GM12801 (cell line): ENCODE results near the gene WNT9B.

Experiments used
- TF ChIP-seq, protein P1 (sequence below): IDR thresholded peaks from one replicate; pipeline ENCODE4 v1.5.1; 2011; ENCODE audit warnings: control low read depth; ENCODE audit not compliant: insufficient read length; ENCODE audit errors: extremely low read depth

The WNT9B gene

DNA sequence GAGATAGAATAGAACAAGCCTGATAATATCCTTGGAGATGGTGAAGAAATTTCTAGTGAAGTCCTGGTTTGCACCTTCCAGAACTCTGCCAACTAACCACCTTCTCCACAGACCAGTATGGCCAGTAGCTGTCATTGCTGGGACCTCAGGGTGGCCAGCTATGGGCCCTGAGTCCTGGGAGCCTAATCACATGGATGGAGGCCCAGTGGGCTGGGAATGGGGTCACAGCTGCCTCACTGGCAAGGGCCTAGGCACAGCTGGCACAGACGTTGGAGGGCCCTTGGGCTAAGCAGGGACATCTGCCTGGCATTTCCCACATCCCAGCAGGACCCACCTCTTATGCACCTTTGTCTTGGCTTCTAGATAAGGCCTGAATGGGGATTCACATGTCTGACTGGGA is 25.3 kb upstream of the WNT9B start:
- TF ChIP-seq, protein P1, sequence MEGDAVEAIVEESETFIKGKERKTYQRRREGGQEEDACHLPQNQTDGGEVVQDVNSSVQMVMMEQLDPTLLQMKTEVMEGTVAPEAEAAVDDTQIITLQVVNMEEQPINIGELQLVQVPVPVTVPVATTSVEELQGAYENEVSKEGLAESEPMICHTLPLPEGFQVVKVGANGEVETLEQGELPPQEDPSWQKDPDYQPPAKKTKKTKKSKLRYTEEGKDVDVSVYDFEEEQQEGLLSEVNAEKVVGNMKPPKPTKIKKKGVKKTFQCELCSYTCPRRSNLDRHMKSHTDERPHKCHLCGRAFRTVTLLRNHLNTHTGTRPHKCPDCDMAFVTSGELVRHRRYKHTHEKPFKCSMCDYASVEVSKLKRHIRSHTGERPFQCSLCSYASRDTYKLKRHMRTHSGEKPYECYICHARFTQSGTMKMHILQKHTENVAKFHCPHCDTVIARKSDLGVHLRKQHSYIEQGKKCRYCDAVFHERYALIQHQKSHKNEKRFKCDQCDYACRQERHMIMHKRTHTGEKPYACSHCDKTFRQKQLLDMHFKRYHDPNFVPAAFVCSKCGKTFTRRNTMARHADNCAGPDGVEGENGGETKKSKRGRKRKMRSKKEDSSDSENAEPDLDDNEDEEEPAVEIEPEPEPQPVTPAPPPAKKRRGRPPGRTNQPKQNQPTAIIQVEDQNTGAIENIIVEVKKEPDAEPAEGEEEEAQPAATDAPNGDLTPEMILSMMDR, result no peak

DNA sequence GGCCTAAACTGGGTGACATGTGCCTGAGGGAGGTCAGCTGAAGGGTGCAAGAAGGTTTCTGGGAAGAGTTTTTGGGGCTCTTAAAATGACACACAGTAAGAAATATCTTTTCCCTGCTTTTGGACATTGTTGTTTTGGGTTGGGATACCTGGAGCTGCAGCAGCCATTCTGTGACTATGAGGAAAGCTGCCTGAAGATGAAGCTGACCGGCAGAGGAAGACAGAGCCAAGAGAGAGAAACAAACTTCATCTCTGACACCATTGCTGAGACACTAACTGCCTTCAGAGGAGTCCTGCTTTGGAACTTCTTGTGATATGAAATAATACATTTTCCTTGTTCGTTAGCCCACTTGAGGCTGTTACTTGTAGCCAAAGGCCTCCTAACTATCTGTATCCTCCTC is 24.1 kb upstream of the WNT9B start:
- TF ChIP-seq, protein P1, result no peak

DNA sequence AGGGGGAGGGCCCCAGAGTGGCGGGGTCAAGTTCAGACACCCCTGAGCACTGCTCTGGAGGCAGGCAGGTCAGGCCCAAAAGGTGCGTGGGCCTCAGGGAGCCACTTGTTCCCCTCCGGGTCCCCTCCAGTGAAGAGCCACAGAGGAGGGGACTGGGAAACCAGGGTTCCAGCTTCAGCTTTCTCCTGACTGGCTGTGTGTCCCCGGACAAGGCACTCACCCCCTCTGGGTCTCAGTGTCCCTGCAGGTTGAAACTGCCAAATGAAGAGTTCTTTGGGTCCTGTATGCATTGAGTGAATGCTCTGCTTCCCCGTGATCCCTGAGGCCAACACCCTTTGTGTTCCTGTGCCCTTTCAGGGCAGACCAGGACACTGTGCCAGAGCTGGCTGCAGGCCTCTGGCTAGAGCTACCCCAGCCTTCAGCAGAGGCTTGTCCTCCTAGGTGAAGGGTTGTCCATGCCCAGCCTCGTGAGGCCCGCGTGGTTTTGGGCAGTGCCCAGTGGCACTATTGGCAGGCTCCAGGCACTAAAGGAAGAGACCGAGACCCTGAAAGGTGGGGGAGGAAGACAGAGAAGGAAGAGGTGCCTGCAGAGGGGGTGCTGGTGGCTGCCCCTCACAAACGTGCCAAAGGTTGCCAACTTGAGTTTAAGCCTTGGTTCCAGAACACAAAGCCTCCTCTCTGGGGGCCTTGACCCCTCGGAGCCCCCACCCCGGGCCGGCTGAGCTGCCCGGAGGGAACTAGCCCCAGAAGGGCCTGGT is 19.6 kb upstream of the WNT9B start:
- TF ChIP-seq, protein P1, result no peak

DNA sequence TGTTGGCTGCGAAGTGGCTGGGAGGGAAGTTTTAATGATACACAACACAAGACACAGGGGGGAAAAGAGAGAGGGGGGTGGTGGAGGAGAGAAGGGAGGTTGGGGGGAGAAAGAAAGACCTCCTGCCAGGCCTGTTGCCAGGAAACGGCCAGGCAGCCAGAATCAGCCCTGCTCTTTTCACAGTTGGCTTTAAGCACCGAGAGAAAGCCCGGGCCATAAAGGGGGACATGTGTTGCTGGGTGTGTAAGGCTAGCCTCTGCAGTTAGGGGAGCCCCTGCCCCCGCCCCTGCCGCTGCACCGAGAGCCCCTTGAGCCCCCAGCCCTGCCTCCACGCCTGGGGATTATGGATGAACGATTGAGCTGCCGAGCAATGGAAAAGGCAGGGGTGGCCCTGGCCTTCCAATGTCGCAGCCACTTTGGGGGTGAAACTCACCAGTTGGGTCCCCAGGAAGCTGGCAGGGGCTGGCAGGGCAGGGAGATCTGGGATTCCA is 19.0 kb upstream of the WNT9B start:
- TF ChIP-seq, protein P1, result no peak

DNA sequence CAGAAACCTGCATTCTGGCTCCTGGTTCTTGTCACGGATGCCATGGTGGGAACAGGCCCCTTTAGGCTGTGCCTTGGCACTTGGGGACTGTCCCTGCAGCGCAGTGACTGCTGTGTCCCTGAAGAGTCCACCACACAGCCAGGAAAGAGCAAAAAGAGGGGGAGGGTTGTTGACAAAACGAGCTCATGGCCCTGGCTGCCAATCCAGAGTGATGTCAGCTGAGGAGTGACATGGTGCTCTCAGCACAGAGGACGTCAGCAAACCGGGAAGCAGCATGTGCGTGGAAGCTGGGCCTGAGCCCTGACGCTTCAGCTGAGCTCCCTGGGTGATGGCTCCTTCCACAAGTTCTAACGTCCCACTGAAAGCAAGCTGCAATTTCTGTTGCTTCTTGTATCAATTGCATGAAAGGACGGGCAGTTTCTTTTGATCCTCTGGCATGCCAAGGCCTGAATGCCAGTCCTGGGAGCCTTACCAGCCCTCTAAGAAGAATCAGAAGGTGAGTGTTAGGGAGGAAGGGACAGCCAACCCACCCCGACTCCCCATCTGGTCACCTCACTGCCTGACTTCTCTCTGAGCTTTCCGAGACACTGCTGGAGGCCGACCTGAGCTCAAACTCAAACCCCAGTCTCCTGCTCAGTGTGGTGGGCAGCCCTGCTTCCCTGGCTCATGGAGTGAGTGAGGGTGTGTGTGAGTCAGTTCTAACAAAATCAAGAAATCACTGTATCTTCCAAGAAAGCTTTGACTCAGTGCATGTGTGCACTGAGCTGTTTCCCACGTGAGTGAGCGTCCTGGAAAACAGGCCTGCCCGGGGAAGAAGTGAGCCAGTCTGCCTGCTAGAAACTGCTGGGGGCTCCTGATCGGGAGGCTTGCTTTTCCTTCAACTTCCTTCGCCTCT is 18.2 kb upstream of the WNT9B start:
- TF ChIP-seq, protein P1, result no peak

DNA sequence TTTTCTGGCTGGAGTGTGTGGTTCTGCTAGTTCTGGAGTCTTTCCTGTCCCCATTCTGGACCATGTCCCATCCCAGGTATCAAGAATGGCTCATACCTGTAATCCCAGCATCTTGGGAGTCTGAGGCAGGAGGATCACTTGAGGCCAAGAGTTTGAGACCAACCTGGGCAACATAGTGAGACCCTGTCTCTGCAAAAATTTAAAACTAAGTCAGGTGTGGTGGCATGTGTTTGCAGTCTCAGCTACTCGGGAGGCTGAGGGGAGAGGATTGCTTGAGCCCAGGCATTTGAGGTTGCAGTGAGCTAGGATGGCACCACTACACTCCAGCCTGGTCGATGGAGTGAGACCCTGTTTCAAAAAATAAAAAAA is 17.6 kb upstream of the WNT9B start:
- TF ChIP-seq, protein P1, result no peak

DNA sequence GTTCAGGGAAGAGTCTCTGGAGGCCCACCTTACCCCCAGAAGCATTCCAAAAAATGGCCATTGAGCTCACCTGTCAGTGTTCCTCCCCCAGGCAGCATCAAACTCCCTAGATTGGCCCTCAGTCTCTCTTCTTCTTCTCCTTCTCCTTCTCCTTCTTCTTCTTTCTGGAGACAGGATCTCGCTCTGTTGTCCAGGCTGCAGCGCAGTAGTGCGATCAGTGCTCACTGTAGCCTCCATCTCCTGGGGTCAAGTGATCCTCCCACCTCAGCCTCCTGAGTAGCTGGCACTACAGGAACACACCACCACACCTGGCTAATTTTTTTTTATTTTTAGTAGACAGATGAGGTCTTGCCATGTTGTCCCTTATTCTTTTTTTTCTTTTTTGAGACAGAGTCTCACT is 16.5 kb upstream of the WNT9B start:
- TF ChIP-seq, protein P1, result no peak
